Cerebellar nuclear complex (tissue), 1 donor: ENCODE results near the gene BTN1A1.
"Not testable (repeated sequence)": the region's sequence is repeated elsewhere in the genome, so short reads cannot be mapped to it uniquely, and the experiment has no call there.

Source experiments
- DNase-seq, 2 experiments: peaks; one replicate each; lab custom pipeline; 2025; lab: John Stamatoyannopoulos, UW

Gene BTN1A1

GRCh38 chr6:26537160-26537845 is 37.2 kb downstream of the BTN1A1 start:
- peak; percentile 74 for DNase-seq

GRCh38 chr6:26537846-26538571 is 37.9 kb downstream of the BTN1A1 start, which contains the start of gene HMGN4:
Gene HMGN4 (plus strand): TSS chr6:26538366. CDS start chr6:26545207, 6,841 bp downstream.
- peak in 1 of 2 experiments; percentile 77 for DNase-seq

- no peak for DNase-seq
These were observed 38.4 kb downstream of the BTN1A1 start for GRCh38 chr6:26538572-26538902.

GRCh38 chr6:26539071-26539615 is 39.0 kb downstream of the BTN1A1 start:
- DNase-seq: no peak

GRCh38 chr6:26541579-26541978 is 41.5 kb downstream of the BTN1A1 start:
- no peak for DNase-seq

DNA sequence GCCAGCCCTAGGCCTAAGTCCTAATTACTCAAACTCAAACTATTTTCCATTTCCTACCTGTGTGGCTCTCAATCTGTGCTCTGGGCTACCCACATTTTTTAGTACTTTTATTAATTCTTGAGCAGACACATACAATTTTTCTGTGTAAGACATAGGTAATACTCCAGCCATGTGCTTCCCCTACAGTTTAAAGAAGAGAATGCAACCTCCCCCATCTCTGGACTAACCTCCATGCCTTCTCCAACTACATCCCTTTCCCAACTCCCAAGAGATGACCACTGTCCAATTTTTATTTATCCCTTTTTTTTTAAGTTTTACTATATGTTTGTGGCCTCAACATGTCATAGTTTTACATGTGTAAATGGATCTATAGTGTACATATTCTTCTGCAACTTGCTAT is 43.9 kb downstream of the BTN1A1 start:
- no peak for DNase-seq

DNA sequence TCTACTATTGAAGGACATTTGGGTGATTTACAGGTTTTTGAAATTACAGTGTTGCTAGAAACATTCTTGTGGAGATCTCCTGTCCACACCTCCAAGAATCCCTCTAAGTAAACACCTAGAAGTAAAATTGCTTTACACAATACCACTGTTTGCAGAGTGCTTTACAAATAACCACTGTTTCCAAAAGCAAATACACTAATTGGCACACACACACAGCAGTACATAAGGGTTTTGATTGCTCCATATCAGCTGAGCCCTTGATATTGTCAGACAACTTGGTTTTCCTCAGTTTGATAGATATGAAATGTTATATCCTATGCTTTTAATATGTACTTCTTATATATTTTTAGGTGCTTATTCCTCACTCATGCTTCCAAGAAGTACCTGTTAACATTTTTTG is 44.4 kb downstream of the BTN1A1 start:
- DNase-seq: no peak

- DNase-seq: no peak
These were observed 45.5 kb downstream of the BTN1A1 start for GRCh38 chr6:26545627-26546026.

DNA sequence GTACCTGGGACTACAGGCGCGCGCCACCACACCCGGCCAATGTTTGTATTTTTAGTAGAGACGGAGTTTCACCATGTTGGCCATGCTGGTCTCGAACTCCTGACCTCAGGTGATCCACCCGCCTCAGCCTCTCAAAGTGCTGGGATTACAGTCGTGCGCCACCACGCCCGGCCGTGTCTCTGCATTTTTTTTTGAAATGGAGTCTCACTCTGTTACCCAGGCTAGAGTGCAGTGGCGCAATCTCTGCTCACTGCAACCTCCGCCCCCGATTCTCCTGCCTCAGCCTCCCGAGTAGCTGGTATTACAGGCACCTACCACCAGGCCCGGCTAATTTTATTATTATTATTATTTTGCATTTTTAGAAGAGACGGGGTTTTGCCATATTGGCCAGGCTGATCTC is 47.3 kb downstream of the BTN1A1 start:
- not testable (repeated sequence) for DNase-seq

DNA sequence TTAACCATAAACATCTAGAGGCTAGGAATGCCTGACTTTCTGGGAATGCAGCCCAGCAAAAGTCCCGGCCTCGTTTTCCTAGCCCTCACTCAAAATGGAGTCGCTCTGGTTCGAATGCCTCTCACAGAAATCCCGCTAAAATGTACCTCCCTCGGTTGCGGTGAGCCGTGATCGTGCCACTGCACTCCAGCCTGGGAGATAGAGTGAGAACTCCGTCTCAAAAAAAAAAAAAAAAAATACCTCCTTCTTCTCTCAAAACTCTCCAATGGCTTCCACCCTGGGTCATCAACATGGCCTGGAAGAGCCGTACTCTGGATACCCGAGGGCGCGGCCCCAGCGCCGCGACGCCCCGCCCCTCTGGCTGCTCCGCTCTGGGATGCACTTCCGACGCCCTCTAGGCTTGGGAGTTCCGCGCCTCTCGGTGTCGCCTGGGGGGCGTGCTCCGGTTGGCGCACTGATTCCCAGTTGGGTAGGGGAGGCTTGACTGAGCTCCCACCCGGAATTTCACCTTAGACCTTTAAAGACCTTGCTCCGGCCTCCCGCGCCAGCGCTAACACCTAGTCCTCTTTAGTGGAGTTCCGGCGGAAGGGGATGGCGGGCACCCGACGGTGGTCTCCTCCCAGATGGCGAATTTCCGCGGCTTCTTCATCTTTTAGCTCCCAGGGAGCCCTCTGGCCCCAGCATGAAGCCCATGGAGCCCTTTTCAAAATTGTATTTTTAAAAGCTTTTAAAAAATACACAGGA is 50.3 kb downstream of the BTN1A1 start:
- no peak for DNase-seq

DNA sequence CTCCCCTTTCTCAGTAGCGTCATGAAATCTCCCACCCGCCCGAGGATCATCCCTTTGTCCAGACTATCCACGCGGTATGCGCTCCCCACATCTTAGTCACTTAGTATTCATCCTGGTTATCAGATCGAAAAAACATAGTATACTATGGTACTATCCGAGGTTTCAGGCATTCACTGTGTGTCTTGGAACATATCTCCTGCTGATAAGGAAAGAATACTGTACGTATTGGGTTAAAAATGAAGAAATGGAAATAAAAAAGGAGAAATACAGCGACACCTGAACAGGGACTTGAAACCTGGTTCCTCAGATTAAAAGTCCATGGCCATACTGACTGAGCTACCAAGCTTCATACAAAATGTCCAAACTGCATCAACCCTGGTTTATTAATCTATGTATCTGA is 52.1 kb downstream of the BTN1A1 start:
- DNase-seq: no peak

- no peak for DNase-seq
These were observed 52.6 kb downstream of the BTN1A1 start for GRCh38 chr6:26552640-26553188.

GRCh38 chr6:26553264-26553634 is 53.1 kb downstream of the BTN1A1 start:
- peak in 1 of 2 experiments; percentile 71 for DNase-seq

- peak in 1 of 2 experiments; percentile 71 for DNase-seq
These were observed 53.7 kb downstream of the BTN1A1 start for GRCh38 chr6:26553635-26554446.

DNA sequence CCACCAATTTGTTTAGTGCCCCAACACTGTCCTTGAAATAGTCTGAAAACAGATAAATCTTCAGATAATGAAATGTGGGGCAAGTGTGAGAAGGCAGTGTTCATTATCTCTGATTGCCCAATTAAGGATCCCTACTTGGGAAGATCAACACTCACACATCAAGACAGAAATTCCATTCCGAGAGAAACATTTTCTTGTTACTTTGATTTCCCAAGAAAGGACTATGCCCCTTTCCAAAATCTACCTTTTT is 54.3 kb downstream of the BTN1A1 start:
- no peak for DNase-seq

GRCh38 chr6:26554697-26555504 is 54.8 kb downstream of the BTN1A1 start:
- no peak for DNase-seq

GRCh38 chr6:26555505-26556262 is 55.6 kb downstream of the BTN1A1 start:
- DNase-seq: no peak

DNA sequence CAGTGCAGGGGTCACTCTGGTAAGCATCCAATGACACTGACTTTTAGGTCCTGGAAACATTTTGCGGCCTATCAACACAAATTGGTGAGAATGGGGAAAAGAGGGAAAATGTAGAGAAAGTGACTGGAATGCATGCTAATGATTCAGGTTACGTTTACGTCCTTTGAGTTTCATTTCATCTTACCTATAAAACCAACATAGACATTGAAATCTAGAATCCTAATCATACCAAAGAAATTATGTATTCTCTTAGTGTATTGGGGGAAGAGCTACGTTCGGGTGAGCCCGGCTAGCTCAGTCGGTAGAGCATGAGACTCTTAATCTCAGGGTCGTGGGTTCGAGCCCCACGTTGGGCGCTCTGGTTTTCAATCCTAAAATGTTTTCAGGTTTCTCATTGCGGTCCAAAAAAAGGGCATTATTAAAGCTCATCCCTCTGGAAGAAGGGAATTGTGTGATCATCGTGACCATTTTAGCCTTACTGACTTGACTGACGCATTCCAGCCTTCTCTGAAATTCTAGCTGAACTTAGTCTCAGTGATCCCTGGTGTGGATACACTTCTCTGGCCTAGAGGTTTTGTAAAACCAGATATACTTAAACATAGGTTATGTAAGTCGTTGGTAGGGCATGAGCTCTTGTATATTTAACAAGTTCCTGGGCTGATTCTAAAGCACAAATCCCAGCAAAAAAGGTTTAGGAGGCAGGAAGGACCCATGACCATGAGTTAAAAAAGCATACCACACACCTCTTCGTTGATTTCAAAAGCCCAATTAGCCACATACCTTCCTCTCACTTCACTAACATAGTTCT is 56.4 kb downstream of the BTN1A1 start:
- DNase-seq: no peak
